ENCODE measurements around the gene RPF1. TPM values are rescaled to one million over a fixed set of nuclear protein-coding genes. Genes with fewer than 3 reads are reported as not detected.
A peak's percentile ranks its signal among the peaks of the same experiment; 100 is the strongest.

Gene RPF1
- polyA plus RNA-seq, 3 donors = 11.9 to 25.4 (median 23.8) TPM

DNA sequence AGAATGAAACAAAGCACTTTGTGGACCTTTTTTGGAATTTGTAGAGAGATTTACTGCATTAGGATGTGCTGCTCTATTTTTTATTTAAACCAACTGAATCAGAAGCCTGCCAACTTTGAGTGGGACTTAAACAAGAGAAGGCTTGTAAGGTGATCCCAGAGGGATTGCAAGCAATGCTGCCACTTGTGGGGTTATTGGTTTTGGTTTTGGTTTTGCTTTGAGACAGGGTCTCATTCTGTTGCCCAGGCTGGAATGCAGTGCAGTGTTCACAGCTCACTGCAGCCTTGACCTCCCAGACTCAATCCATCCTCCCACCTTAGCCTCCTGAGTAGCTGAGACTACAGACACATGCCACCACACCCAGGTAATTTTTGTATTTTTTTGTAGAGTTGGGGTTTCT is 59.5 kb downstream of the RPF1 start:
- no peaks in the 10 kb centered on the region for H3K79me2 ChIP-seq (ENCODE audit: insufficient read depth, low read length)

DNA sequence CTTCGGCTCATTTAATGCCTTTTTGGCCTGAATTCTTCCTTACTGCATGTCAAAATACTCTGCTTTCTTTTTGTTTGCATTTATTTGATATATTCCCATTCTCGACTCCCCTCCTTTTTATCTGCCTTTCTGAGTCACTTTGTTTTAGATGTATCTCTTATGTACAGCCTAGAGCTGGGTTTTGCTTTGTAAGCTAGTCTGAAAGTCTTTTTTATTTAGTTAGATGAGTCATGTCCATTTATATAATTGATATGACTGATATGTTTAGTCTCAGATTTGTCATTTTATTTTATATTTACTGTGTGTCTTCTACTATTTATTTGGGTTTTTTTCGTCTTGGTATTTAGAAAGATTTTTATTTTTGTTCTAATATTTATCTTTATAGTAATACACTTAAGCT is 60.9 kb downstream of the RPF1 start:
- Histone ChIP-seq H2AFZ (ENCODE audit: insufficient read depth, low read depth, low read length, poor library complexity, severe bottlenecking) (no peak overlapping the region), H3K36me3 (replicated peaks in 1 of 2; ENCODE audit: control insufficient read depth in 1 of 2, insufficient read depth in 2 of 2, low read length in 2 of 2) (peaks cover 24 to 67% of the 10 kb centered on the region in 2 donors), H3K4me1 (ENCODE audit: control insufficient read depth in 1 of 2, insufficient read depth in 2 of 2, low read length in 2 of 2) (no peaks in the 10 kb centered on the region), H3K9me3 (replicated peaks in 1 of 2; ENCODE audit: control insufficient read depth in 1 of 2, insufficient read depth in 1 of 2, low read length in 2 of 2) (no peaks in the 10 kb centered on the region), H3K79me2 (ENCODE audit: insufficient read depth, low read length) (no peaks in the 10 kb centered on the region), H3K4me3 (replicated peaks in 1 of 3; ENCODE audit: low read depth in 2 of 3, low read length in 3 of 3) (no peak overlapping the region), H4K20me1 (ENCODE audit: insufficient read depth, low read length) (no peaks in the 10 kb centered on the region), H3K9ac (ENCODE audit: insufficient read depth, low read length, poor library complexity, severe bottlenecking) (no peak overlapping the region), H3K27me3 (ENCODE audit: control insufficient read depth in 2 of 2, insufficient read depth in 2 of 2, low read length in 2 of 2) (no peaks in the 10 kb centered on the region), H3K27ac (ENCODE audit: low read depth in 1 of 2, low read length in 2 of 2) (no peak overlapping the region), H3K4me2 (replicated peaks; ENCODE audit: extremely low read depth, low read length, poor library complexity, severe bottlenecking) (no peak overlapping the region)
- intact Hi-C loops (cut with micrococcal nuclease) = no loop called here
- no peaks in the 10 kb centered on the region for H3K27me3 Mint-ChIP-seq (ENCODE audit: low read depth in 3 of 3)
- H3K9me3 Mint-ChIP-seq = no peaks in the 10 kb centered on the region
- no peak overlapping the region for H3K4me3 Mint-ChIP-seq
- TF ChIP-seq, protein P1, sequence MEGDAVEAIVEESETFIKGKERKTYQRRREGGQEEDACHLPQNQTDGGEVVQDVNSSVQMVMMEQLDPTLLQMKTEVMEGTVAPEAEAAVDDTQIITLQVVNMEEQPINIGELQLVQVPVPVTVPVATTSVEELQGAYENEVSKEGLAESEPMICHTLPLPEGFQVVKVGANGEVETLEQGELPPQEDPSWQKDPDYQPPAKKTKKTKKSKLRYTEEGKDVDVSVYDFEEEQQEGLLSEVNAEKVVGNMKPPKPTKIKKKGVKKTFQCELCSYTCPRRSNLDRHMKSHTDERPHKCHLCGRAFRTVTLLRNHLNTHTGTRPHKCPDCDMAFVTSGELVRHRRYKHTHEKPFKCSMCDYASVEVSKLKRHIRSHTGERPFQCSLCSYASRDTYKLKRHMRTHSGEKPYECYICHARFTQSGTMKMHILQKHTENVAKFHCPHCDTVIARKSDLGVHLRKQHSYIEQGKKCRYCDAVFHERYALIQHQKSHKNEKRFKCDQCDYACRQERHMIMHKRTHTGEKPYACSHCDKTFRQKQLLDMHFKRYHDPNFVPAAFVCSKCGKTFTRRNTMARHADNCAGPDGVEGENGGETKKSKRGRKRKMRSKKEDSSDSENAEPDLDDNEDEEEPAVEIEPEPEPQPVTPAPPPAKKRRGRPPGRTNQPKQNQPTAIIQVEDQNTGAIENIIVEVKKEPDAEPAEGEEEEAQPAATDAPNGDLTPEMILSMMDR (IDR thresholded peaks at IDR 0.05) = no peak
- H3K27ac Mint-ChIP-seq = no peak overlapping the region
- no CpG with 5 or more reads among the region's 3 CpGs for whole genome bisulfite sequencing (ENCODE audit: insufficient coverage)
- DNase-seq = no peak
- H3K4me1 Mint-ChIP-seq = no peaks in the 10 kb centered on the region
- peaks cover 49 to 67% of the 10 kb centered on the region in 2 donors for H3K36me3 Mint-ChIP-seq

More for the DNA sequence above, 59.5 kb downstream of the RPF1 start:
- DNase-seq = no peak
- Histone ChIP-seq H2AFZ (ENCODE audit: insufficient read depth, low read depth, low read length, poor library complexity, severe bottlenecking) (no peak overlapping the region), H3K27me3 (ENCODE audit: control insufficient read depth in 2 of 2, insufficient read depth in 2 of 2, low read length in 2 of 2) (no peaks in the 10 kb centered on the region), H3K9ac (ENCODE audit: insufficient read depth, low read length, poor library complexity, severe bottlenecking) (no peak overlapping the region), H3K4me1 (ENCODE audit: control insufficient read depth in 1 of 2, insufficient read depth in 2 of 2, low read length in 2 of 2) (no peaks in the 10 kb centered on the region), H3K36me3 (replicated peaks in 1 of 2; ENCODE audit: control insufficient read depth in 1 of 2, insufficient read depth in 2 of 2, low read length in 2 of 2) (peaks cover 20 to 67% of the 10 kb centered on the region in 2 donors), H3K4me2 (replicated peaks; ENCODE audit: extremely low read depth, low read length, poor library complexity, severe bottlenecking) (no peak overlapping the region), H3K9me3 (replicated peaks in 1 of 2; ENCODE audit: control insufficient read depth in 1 of 2, insufficient read depth in 1 of 2, low read length in 2 of 2) (no peaks in the 10 kb centered on the region), H3K27ac (ENCODE audit: low read depth in 1 of 2, low read length in 2 of 2) (no peak overlapping the region), H4K20me1 (ENCODE audit: insufficient read depth, low read length) (no peaks in the 10 kb centered on the region), H3K4me3 (replicated peaks in 1 of 3; ENCODE audit: low read depth in 2 of 3, low read length in 3 of 3) (no peak overlapping the region)
- peaks cover 47 to 66% of the 10 kb centered on the region in 2 donors for H3K36me3 Mint-ChIP-seq
- no peaks in the 10 kb centered on the region for H3K4me1 Mint-ChIP-seq
- no peaks in the 10 kb centered on the region for H3K27me3 Mint-ChIP-seq (ENCODE audit: low read depth in 3 of 3)
- no peaks in the 10 kb centered on the region for H3K9me3 Mint-ChIP-seq
- no peak overlapping the region for H3K4me3 Mint-ChIP-seq
- TF ChIP-seq, protein P1 (IDR thresholded peaks at IDR 0.05) = no peak
- intact Hi-C loops (cut with micrococcal nuclease) = no loop called here
- peak overlapping the region in 3 of 7 donors; percentile 4 to 69 (median 43) for H3K27ac Mint-ChIP-seq
